HEK293T (cell line): ENCODE measurements around the gene MT1H.

Experiments
- ARNT ChIP-seq: fragments of 450-650 bp; IDR thresholded peaks from 2 replicates; pipeline ENCODE4 v1.6.1; 2017; ENCODE audit warnings: mild to moderate bottlenecking
- BHLHE40 ChIP-seq: fragments of 450-650 bp; IDR thresholded peaks from 2 replicates; pipeline ENCODE4 v1.6.1; 2016; ENCODE audit warnings: mild to moderate bottlenecking, moderate library complexity, borderline replicate concordance
- CTBP1 ChIP-seq: fragments of 450-650 bp; IDR thresholded peaks from 2 replicates; pipeline ENCODE4 v1.6.1; 2016; ENCODE audit warnings: borderline replicate concordance
- ELF4 ChIP-seq: fragments of 450-650 bp; IDR thresholded peaks from 2 replicates; pipeline ENCODE4 v1.6.1; 2017; ENCODE audit warnings: antibody characterized with exemption
- FOXA1 ChIP-seq: fragments of 450-650 bp; IDR thresholded peaks from 2 replicates; pipeline ENCODE4 v1.6.1; 2016; ENCODE audit warnings: mild to moderate bottlenecking
- FOXK2 ChIP-seq: fragments of 450-650 bp; IDR thresholded peaks from 2 replicates; pipeline ENCODE4 v1.6.1; 2016; ENCODE audit warnings: mild to moderate bottlenecking
- FOXM1 ChIP-seq: fragments of 450-650 bp; IDR thresholded peaks from 2 replicates; pipeline ENCODE4 v1.6.1; 2017; ENCODE audit warnings: mild to moderate bottlenecking, borderline replicate concordance
- HDGF ChIP-seq: fragments of 450-650 bp; IDR thresholded peaks from 2 replicates; pipeline ENCODE4 v1.6.1; 2017; ENCODE audit warnings: antibody characterized with exemption, borderline replicate concordance
- L3MBTL2 ChIP-seq: fragments of 450-650 bp; conservative IDR thresholded peaks from 2 replicates; pipeline ENCODE4 v1.6.1; 2016; ENCODE audit warnings: mild to moderate bottlenecking
- LEF1 ChIP-seq: fragments of 450-650 bp; IDR thresholded peaks from 2 replicates; pipeline ENCODE4 v1.6.1; 2017; ENCODE audit warnings: mild to moderate bottlenecking, borderline replicate concordance
- NFRKB ChIP-seq: fragments of 450-650 bp; IDR thresholded peaks from 2 replicates; pipeline ENCODE4 v1.6.1; 2016; ENCODE audit warnings: mild to moderate bottlenecking, moderate library complexity
- SP1 ChIP-seq: fragments of 450-650 bp; IDR thresholded peaks from 2 replicates; pipeline ENCODE4 v1.6.1; 2017
- TARDBP ChIP-seq: fragments of 450-650 bp; IDR thresholded peaks from 2 replicates; pipeline ENCODE4 v1.6.1; 2016

GRCh38 chr16:56716761-56717160 lies 47.1 kb downstream of the MT1H start:
- TF ChIP-seq LEF1 (no peak), ARNT (no peak), SP1 (no peak), FOXA1 (no peak), L3MBTL2 (no peak), BHLHE40 (no peak), ELF4 (no peak), CTBP1 (no peak), TARDBP (no peak), FOXM1 (no peak), FOXK2 (no peak), NFRKB (no peak), HDGF (no peak)
